Sigmoid colon (tissue), 7 donors: Measurements from ENCODE around the gene HSDL1. TPM values are rescaled to one million over a fixed set of nuclear protein-coding genes. Genes with fewer than 3 reads are reported as not detected.

ENCODE experiments used
- DNase-seq: peaks from one replicate; pipeline ENCODE4 v3.0.0-alpha.2; 2019
- H3K27ac ChIP-seq, 4 donors: fragments of 200-600 bp; sonication (generic); one replicate each; pipeline ENCODE4 v1.5.1; 2016 to 2019; ENCODE audit warnings: mild to moderate bottlenecking in 1 of 4
- H3K27me3 ChIP-seq, 3 donors: fragments of 200-600 bp; sonication (generic); one replicate each; pipeline ENCODE4 v1.5.1; 2019; ENCODE audit warnings: mild to moderate bottlenecking in 1 of 3
- H3K36me3 ChIP-seq, 4 donors: fragments of 200-600 bp; sonication (generic); one replicate each; pipeline ENCODE4 v1.5.1; 2016 to 2019
- H3K4me1 ChIP-seq, 4 donors: fragments of 200-600 bp; sonication (generic); one replicate each; pipeline ENCODE4 v1.5.1; 2017 to 2019
- H3K4me3 ChIP-seq, 4 donors: fragments of 200-600 bp; sonication (generic); one replicate each; pipeline ENCODE4 v1.5.1; 2017 to 2019; ENCODE audit warnings: mild to moderate bottlenecking in 2 of 4, moderate library complexity in 1 of 4
- H3K9me3 ChIP-seq, 4 donors: fragments of 200-600 bp in 3 of 4; sonication (generic) in 3 of 4; one replicate each; pipeline versions ENCODE4 v1.5.1 to v1.6.1; 2013 to 2019
- CTCF ChIP-seq, 4 experiments: fragments of 450-650 bp in 3 of 4; fragments of 200-600 bp in 1 of 4; IDR thresholded peaks; one replicate each; pipeline ENCODE4 v1.5.1; 2016 to 2019; ENCODE audit warnings: antibody characterized with exemption in 4 of 4, mild to moderate bottlenecking in 3 of 4, moderate library complexity in 2 of 4
- EP300 ChIP-seq, 4 donors: sonication (generic); formaldehyde crosslinking; IDR thresholded peaks; one replicate each; pipeline ENCODE4 v1.6.1; 2017; ENCODE audit warnings: antibody characterized with exemption in 4 of 4
- POLR2A ChIP-seq, 2 donors: fragments of 450-650 bp; IDR thresholded peaks; one replicate each; pipeline ENCODE4 v1.6.1; 2016; ENCODE audit warnings: antibody characterized with exemption in 2 of 2, mild to moderate bottlenecking in 2 of 2, moderate library complexity in 2 of 2
- POLR2AphosphoS5 ChIP-seq, 4 donors: sonication (generic); formaldehyde crosslinking; IDR thresholded peaks; one replicate each; pipeline ENCODE4 v1.6.1; 2017; ENCODE audit warnings: antibody characterized with exemption in 4 of 4
- WGBS, 2 donors: extraction: QIAGEN DNeasy Blood & Tissue Kit; methylation state at CpG; one replicate each; pipeline ENCODE4 v1.1.7; 2013; 5-methylcytosine and 5-hydroxymethylcytosine counted together
- intact Hi-C: fragments of 100-400 bp; cut with DNase I; formaldehyde crosslinking; loops from one replicate; pipeline ENCODE4 v1.15.1; 2023
- polyA plus RNA-seq, 3 donors: library from polyadenylated mRNA; stranded (reverse); fragments of 200-250 nt; gene quantifications; one replicate each; pipeline ENCODE4 v1.2.3, GENCODE V29; 2013
- total RNA-seq, 4 donors: library from RNA; depleted of rRNA; stranded (reverse); fragments of >200 nt; gene quantifications; one replicate each; pipeline ENCODE4 v1.1.0, GENCODE V29; 2016
- donor health status: healthy with polysubstance abuse.
- donor health status: Bipolar disorder and iron deficiency.
- donor health status: healthy.

The HSDL1 gene
- total and polyA plus RNA-seq, 7 donors, result 5.3 to 27.8 (median 11.4) TPM

GRCh38 chr16:84143784-84144199 lies 1.2 kb downstream of the HSDL1 start:
- H3K4me1 ChIP-seq, result peaks cover 0 to 29% (median 17%) of the 10 kb centered on the region in 4 donors
- intact Hi-C loops, result loop anchor here (2.0 kb wide), 1 partner anchor 27 kb away; the partner anchor contains the start of gene MBTPS1
- no peaks in the 10 kb centered on the region for H3K9me3 ChIP-seq
- peak overlapping the region in 3 of 4 donors; percentile 97 to 99 (median 97) for H3K4me3 ChIP-seq
- WGBS, 2 donors, result 10 to 43% methylated on average over 13 of the region's 13 CpGs
- no peaks in the 10 kb centered on the region for H3K36me3 ChIP-seq
- H3K27me3 ChIP-seq, result no peaks in the 10 kb centered on the region
- H3K27ac ChIP-seq, result peak overlapping the region in 2 of 4 donors; percentile 82 to 85
- no peak for DNase-seq
- TF ChIP-seq CTCF (IDR thresholded peaks at IDR 0.05) (no peak), POLR2A (IDR thresholded peaks at IDR 0.05) (no peak), POLR2AphosphoS5 (IDR thresholded peaks at IDR 0.05) (no peak), EP300 (IDR thresholded peaks at IDR 0.05) (no peak)

DNA sequence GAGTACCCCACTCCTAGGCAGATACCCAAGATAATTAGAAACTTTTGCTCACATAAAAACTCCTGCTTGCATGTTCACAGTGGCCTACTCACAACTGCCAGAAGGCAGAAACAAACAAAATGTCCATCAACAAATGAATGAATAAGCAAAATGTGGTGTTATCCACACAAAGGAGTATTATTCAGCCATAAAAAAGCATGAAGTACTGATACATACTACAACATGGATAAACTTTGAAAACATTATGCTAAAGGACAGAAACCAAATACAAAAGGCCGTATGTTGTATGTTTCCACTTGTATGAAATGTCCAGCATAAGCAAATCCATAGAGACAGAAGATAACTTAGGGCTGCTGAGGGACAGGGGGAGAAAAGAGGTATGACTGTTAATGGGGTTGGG lies 1.9 kb downstream of the HSDL1 start:
- Histone ChIP-seq H3K36me3 (no peaks in the 10 kb centered on the region), H3K27ac (no peak overlapping the region), H3K27me3 (no peaks in the 10 kb centered on the region), H3K4me3 (no peak overlapping the region), H3K4me1 (peaks cover 0 to 29% (median 17%) of the 10 kb centered on the region in 4 donors), H3K9me3 (no peaks in the 10 kb centered on the region)
- intact Hi-C loops, result no loop called here
- no peak for DNase-seq
- TF ChIP-seq POLR2AphosphoS5 (IDR thresholded peaks at IDR 0.05) (no peak), POLR2A (IDR thresholded peaks at IDR 0.05) (no peak), EP300 (IDR thresholded peaks at IDR 0.05) (no peak), CTCF (IDR thresholded peaks at IDR 0.05) (no peak)
- WGBS, 2 donors, result 94 to 98% methylated on average over 1 of the region's 1 CpG

- TF ChIP-seq CTCF (IDR thresholded peaks at IDR 0.05) (no peak), POLR2A (IDR thresholded peaks at IDR 0.05) (no peak)
- intact Hi-C loops, result no loop called here
- no peaks in the 10 kb centered on the region for H3K9me3 ChIP-seq
- H3K36me3 ChIP-seq, result no peaks in the 10 kb centered on the region
- no peaks in the 10 kb centered on the region for H3K27me3 ChIP-seq
- no peak for DNase-seq
- no peak overlapping the region for H3K4me3 ChIP-seq
- no peak overlapping the region for H3K27ac ChIP-seq
- peaks cover 0 to 29% (median 17%) of the 10 kb centered on the region in 4 donors for H3K4me1 ChIP-seq
- 77 to 81% methylated on average over 13 of the region's 13 CpGs for WGBS, 2 donors
Measured at GRCh38 chr16:84141143-84141670, 3.8 kb downstream of the HSDL1 start.

DNA sequence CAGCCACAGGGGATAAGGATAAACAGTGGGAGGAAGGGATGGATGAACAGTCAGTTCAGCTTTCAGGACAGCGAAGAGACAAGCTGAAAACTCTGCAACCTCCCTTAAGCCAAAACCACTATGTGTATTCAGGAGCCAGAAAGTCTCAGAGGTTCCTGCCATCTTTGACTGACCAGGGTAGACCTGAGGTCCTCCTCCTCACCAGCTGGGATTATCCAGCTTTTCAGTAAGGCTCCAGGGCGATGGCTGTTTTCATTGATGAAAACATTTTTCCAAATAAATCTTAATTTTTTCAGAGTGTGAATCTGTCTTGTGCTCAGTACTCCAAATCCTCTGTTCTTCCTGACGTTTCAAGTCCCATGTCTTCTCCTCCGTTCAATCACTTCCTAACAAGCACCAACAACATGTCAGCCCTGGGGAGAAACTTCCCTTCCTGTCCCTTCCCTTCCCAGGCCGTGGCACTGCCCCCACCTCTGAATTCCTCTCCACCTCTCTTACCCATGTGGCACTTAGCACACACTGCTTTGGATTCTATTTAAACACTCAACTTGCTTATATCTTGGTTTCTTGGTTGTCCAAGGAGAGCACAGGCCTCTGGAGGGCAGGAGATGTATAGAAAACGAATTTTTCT lies 5.2 kb downstream of the HSDL1 start:
- no peaks in the 10 kb centered on the region for H3K36me3 ChIP-seq
- no peak for DNase-seq
- H3K9me3 ChIP-seq, result no peaks in the 10 kb centered on the region
- intact Hi-C loops, result no loop called here
- WGBS, 2 donors, result 78 to 86% methylated on average over 6 of the region's 6 CpGs
- no peak overlapping the region for H3K4me3 ChIP-seq
- H3K27me3 ChIP-seq, result no peaks in the 10 kb centered on the region
- H3K27ac ChIP-seq, result no peak overlapping the region
- peaks cover 0 to 19% (median 11%) of the 10 kb centered on the region in 4 donors for H3K4me1 ChIP-seq
- TF ChIP-seq POLR2AphosphoS5 (IDR thresholded peaks at IDR 0.05) (no peak), EP300 (IDR thresholded peaks at IDR 0.05) (no peak), CTCF (IDR thresholded peaks at IDR 0.05) (no peak), POLR2A (IDR thresholded peaks at IDR 0.05) (no peak)
